HG02678 (cell line): ENCODE data around the gene RHBDL3.

ENCODE experiments used
- ATAC-seq: cut with Tn5 transposase; IDR thresholded peaks from one replicate; pipeline ENCODE4 v1.9.1; 2021; ENCODE audit warnings: mild to moderate bottlenecking, moderate library complexity; ENCODE audit not compliant: unreplicated experiment

RHBDL3 gene

DNA sequence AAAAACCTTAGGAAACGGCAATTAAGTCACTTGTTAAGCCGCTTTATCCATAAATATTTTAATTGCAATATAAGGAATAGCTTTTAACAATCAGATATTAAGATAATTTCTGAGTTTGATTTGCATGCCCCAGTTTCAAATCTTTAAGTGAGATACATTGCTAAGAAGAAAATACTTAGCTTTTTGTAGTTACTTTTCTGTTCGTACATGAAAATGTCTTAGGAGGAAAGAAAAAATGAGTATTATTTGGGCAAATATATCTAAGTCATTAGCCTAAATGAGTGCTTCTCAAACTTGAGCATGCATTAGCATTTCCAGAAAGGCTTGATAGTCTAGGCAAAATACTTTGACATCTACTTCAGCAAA, 90.7 kb downstream of the RHBDL3 start:
- no peak for ATAC-seq

DNA sequence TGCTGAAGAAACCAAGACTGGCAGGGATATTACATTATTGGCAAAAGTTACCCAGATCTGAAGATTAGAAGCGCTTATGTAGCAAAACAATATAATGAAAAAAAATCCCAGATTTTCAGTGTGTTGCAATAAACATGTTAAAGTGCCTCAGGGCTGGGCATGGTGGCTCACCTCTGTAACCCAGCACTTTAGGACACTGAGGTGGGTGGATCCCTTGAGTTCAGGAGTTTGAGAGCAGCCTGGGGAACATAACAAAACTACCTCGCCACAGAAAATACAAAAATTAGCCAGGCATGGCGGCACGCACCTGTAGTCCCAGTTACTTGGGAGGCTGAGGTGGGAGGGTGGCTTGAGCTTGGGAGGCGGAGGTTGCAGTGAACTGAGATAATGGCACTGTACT, 91.1 kb downstream of the RHBDL3 start:
- ATAC-seq, result no peak

DNA sequence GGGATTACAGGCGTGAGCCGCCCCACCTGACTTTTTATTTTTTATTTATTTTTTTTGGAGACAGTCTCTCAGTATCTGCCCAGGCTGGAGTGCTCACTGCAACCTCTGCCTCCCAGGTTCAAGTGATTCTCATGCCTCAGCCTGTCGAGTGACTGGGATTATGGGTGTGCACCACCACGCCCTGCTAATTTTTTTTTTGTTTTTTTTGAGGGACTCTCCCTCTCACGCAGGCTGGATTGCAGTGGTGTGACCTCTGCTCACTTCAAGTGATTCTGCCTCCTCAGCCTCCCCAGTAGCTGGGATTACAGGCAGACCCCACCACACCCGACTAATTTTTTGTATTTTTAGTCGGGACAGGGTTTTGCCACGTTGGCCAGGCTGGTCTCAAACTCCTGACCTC, 92.0 kb downstream of the RHBDL3 start:
- no peak for ATAC-seq

DNA sequence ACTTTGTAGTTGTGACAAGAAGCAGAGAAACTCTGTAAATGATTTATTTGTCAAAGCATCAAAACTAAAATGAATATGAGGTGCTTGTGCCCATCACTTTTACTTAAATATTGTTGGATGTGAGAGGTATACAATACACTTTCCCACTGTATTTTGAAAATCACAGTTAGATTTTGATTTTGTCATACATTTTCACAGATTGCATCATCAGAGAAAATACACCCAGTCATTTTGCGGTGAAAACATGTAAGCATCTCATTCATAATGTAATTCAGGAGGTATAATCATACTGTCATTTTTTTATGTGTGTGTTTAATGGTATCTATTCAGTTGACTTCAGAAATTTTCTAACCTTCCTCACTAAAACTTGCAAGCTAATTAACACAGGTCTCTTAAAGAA, 95.6 kb downstream of the RHBDL3 start:
- no peak for ATAC-seq

DNA sequence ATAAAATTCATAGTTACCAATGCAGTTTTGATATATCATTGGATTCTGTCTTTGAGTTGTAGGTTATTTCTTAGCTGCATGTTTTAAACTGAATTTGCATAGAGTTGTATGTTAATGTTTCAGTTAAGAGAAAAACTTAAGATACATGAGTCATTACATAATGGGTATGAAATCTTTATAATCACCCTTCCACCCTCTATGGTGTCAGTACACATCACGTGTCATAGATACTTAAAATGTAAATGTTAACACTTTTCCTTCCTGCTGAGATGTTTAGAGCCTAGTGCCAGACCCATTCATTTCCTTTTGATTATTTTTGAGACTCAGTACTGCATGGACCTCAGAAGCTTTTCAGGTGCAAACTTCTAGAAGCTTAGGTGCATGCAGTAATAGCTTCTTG, 104.8 kb downstream of the RHBDL3 start:
- no peak for ATAC-seq
